Measurements from ENCODE around the gene ISOC1.

The ISOC1 gene

GRCh38 chr5:129082225-129083136 is 12.1 kb upstream of the ISOC1 start:
- H3K4me3 ChIP-seq (replicated peaks; ENCODE audit: low read depth, low read length) = no peak overlapping the region
- TF ChIP-seq CTCF (IDR thresholded peaks at IDR 0.05; ENCODE audit: low read depth, low read length, missing control alignments) = no peak
- no peak for DNase-seq (ENCODE audit: extremely low read depth, low read depth)

- H3K4me3 ChIP-seq (replicated peaks; ENCODE audit: low read depth, low read length) = peak overlapping the region; percentile 77
- no peak for TF ChIP-seq CTCF (IDR thresholded peaks at IDR 0.05; ENCODE audit: low read depth, low read length, missing control alignments)
- DNase-seq (ENCODE audit: extremely low read depth, low read depth) = no peak
These were observed 663 bp downstream of the ISOC1 start for GRCh38 chr5:129094924-129095899.

DNA sequence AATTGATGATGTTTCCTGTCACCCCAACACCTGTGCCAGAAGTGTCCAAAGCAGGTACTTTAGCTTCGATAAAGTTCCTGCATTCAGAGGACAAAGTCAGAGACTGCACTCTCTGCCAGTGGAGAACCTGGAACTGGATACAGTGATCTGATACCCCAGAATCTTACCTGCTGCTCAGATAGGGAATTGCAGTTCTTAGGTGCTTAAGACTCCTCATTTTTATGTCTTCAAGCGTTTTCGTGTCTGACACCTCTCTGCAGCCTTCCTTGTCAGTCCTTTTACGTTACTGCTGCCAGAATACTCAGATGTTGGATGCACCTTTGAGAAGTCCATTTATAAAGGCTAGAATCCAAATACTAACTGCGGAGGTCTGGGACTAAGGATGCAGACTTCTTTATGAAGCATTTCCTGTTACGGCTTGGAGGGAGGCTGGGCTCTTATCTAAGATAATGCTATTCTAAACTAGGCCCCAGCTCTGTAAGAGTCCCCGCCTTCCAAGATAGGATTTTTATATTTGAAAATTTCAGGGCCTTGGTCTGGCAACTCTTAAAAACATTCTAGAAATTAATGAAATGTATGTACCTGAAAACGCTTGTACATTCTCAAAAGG is 1.9 kb downstream of the ISOC1 start:
- TF ChIP-seq CTCF (IDR thresholded peaks at IDR 0.05; ENCODE audit: low read depth, low read length, missing control alignments) = no peak
- no peak for DNase-seq (ENCODE audit: extremely low read depth, low read depth)
- H3K4me3 ChIP-seq (replicated peaks; ENCODE audit: low read depth, low read length) = no peak overlapping the region

GRCh38 chr5:129097498-129098296 is 3.1 kb downstream of the ISOC1 start:
- TF ChIP-seq CTCF (IDR thresholded peaks at IDR 0.05; ENCODE audit: low read depth, low read length, missing control alignments) = no peak
- no peak overlapping the region for H3K4me3 ChIP-seq (replicated peaks; ENCODE audit: low read depth, low read length)
- no peak for DNase-seq (ENCODE audit: extremely low read depth, low read depth)

DNA sequence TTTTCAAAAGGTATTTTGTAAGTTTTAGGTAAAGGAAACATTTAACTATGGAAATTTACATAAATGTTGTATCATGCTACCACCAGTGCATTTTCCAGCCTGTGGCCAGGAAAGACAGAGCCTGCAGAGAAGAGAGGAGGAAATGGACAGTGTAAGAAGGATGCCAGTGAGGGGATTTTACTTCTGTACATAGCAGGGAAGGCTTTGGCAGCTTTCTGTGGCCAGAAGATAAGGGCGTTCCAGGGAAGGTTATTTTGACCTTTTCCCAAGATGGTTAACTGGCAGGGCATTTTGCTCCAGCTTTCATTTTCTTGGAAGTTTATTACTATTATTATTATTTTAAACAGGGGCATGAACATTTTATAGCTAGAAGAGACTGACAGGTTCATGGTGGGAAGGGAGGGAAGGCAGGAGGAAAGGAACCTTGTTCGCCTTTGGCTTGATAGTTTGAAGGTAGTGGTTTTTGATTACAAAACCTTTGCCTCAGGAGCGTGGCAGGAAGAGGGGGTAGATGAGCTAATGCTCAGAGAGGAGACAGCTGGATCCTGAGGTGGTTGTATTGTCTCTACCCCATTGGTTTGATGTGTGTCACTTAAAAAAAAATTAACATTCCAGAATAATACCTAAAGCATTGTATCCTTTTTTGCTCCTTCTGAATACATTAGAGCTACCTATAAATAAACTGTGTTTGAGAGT is 4.1 kb downstream of the ISOC1 start:
- no peak for TF ChIP-seq CTCF (IDR thresholded peaks at IDR 0.05; ENCODE audit: low read depth, low read length, missing control alignments)
- no peak for DNase-seq (ENCODE audit: extremely low read depth, low read depth)
- H3K4me3 ChIP-seq (replicated peaks; ENCODE audit: low read depth, low read length) = no peak overlapping the region

Data from HFF-Myc (cell line).